ENCODE measurements around the gene GHRH. TPM values are rescaled to one million over a fixed set of nuclear protein-coding genes. Genes with fewer than 3 reads are reported as not detected.

GHRH gene
- total RNA-seq, 1 donor from 2014 or later: not detected

GRCh38 chr20:37228656-37229055, 33.0 kb downstream of the GHRH start:
- Mint-ChIP-seq H3K4me3 (ENCODE audit: unreplicated experiment) (no peak overlapping the region), H3K36me3 (ENCODE audit: unreplicated experiment) (peaks cover 63% of the 10 kb centered on the region), H3K27ac (ENCODE audit: unreplicated experiment) (no peak overlapping the region), H3K4me1 (ENCODE audit: unreplicated experiment) (no peaks in the 10 kb centered on the region), H3K27me3 (ENCODE audit: unreplicated experiment) (no peaks in the 10 kb centered on the region), H3K9me3 (ENCODE audit: unreplicated experiment) (no peaks in the 10 kb centered on the region)
- no peak for TF ChIP-seq CTCF (IDR thresholded peaks at IDR 0.05)
- DNase-seq (ENCODE audit: extremely low spot score, unreplicated experiment): no peak

- H3K4me1 Mint-ChIP-seq (ENCODE audit: unreplicated experiment): no peaks in the 10 kb centered on the region
- DNase-seq (ENCODE audit: extremely low spot score, unreplicated experiment): no peak
- no peak overlapping the region for H3K27ac Mint-ChIP-seq (ENCODE audit: unreplicated experiment)
- no peaks in the 10 kb centered on the region for H3K27me3 Mint-ChIP-seq (ENCODE audit: unreplicated experiment)
- H3K36me3 Mint-ChIP-seq (ENCODE audit: unreplicated experiment): peaks cover 69% of the 10 kb centered on the region
- no peaks in the 10 kb centered on the region for H3K9me3 Mint-ChIP-seq (ENCODE audit: unreplicated experiment)
- no peak for TF ChIP-seq CTCF (IDR thresholded peaks at IDR 0.05)
- no peak overlapping the region for H3K4me3 Mint-ChIP-seq (ENCODE audit: unreplicated experiment)
These were observed 33.5 kb downstream of the GHRH start for GRCh38 chr20:37228082-37228481.

- DNase-seq (ENCODE audit: extremely low spot score, unreplicated experiment): no peak
- peaks cover 62% of the 10 kb centered on the region for H3K36me3 Mint-ChIP-seq (ENCODE audit: unreplicated experiment)
- no peaks in the 10 kb centered on the region for H3K9me3 Mint-ChIP-seq (ENCODE audit: unreplicated experiment)
- no peak overlapping the region for H3K27ac Mint-ChIP-seq (ENCODE audit: unreplicated experiment)
- TF ChIP-seq CTCF (IDR thresholded peaks at IDR 0.05): no peak
- no peak overlapping the region for H3K4me3 Mint-ChIP-seq (ENCODE audit: unreplicated experiment)
- H3K4me1 Mint-ChIP-seq (ENCODE audit: unreplicated experiment): no peaks in the 10 kb centered on the region
- H3K27me3 Mint-ChIP-seq (ENCODE audit: unreplicated experiment): no peaks in the 10 kb centered on the region
These were observed 34.7 kb downstream of the GHRH start for GRCh38 chr20:37226889-37227288.

GRCh38 chr20:37225146-37225545, 36.5 kb downstream of the GHRH start:
- H3K36me3 Mint-ChIP-seq (ENCODE audit: unreplicated experiment): peaks cover 49% of the 10 kb centered on the region
- H3K27me3 Mint-ChIP-seq (ENCODE audit: unreplicated experiment): no peaks in the 10 kb centered on the region
- no peak overlapping the region for H3K27ac Mint-ChIP-seq (ENCODE audit: unreplicated experiment)

GRCh38 chr20:37223053-37223452, 38.6 kb downstream of the GHRH start:
- H3K27ac Mint-ChIP-seq (ENCODE audit: unreplicated experiment): no peak overlapping the region
- H3K27me3 Mint-ChIP-seq (ENCODE audit: unreplicated experiment): no peaks in the 10 kb centered on the region
- no peaks in the 10 kb centered on the region for H3K4me1 Mint-ChIP-seq (ENCODE audit: unreplicated experiment)
- H3K9me3 Mint-ChIP-seq (ENCODE audit: unreplicated experiment): no peaks in the 10 kb centered on the region
- DNase-seq (ENCODE audit: extremely low spot score, unreplicated experiment): no peak
- TF ChIP-seq CTCF (IDR thresholded peaks at IDR 0.05): no peak
- peaks cover 47% of the 10 kb centered on the region for H3K36me3 Mint-ChIP-seq (ENCODE audit: unreplicated experiment)
- no peak overlapping the region for H3K4me3 Mint-ChIP-seq (ENCODE audit: unreplicated experiment)

More at GRCh38 chr20:37225146-37225545, 36.5 kb downstream of the GHRH start:
- no peak for TF ChIP-seq CTCF (IDR thresholded peaks at IDR 0.05)
- no peak overlapping the region for H3K4me3 Mint-ChIP-seq (ENCODE audit: unreplicated experiment)
- no peak for DNase-seq (ENCODE audit: extremely low spot score, unreplicated experiment)
- H3K4me1 Mint-ChIP-seq (ENCODE audit: unreplicated experiment): no peaks in the 10 kb centered on the region
- no peaks in the 10 kb centered on the region for H3K9me3 Mint-ChIP-seq (ENCODE audit: unreplicated experiment)

All from osteocyte (in vitro differentiated cells).